HG02870 (cell line): Measurements from ENCODE around the gene CCL25.
"Not testable (repeated sequence)": the region's sequence is repeated elsewhere in the genome, so short reads cannot be mapped to it uniquely, and the experiment has no call there.

ENCODE experiments used
- ATAC-seq: cut with Tn5 transposase; IDR thresholded peaks from one replicate; pipeline ENCODE4 v1.9.1; 2021; ENCODE audit warnings: mild to moderate bottlenecking, moderate library complexity; ENCODE audit not compliant: unreplicated experiment

Gene CCL25

DNA sequence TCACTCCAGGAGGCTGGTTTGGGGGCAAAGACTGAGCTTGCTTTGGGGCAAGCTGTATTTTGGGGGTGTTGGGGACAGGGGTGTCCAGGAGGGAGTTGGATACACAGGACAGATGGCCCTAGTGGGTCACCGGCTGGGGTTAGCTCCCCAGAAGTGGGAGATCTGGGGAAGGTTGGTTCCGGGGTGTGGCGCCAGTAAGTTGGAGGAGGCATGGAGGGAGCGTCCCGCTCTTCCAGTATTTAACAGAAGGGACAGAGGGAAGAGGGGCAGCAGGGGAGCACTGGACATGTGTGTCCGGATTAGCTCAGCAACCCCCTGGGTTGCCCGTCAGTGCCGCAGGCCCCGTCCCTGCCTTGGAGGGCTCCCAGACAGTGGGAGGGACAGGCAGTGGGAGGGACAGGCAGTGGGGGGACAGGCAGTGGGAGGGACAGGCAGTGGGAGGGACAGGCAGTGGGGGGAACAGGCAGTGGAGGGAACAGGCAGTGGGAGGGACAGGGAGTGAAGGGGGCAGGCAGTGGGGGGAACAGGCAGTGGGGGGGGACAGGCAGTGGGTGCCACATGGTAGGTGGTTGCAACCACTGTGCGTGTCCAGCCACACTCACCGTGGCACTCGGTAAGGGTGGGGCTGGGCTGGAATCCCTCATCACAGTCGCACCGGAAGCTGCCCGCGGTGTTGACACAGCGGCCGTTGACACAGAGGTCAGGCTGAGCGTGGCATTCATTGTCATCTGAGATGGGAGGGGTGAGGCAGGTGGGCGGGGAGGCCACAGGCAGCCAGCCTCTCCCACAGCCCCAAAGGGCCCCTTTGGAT lies 33.2 kb downstream of the CCL25 start:
- no peak for ATAC-seq

- ATAC-seq = no peak
These were observed 34.3 kb downstream of the CCL25 start for GRCh38 chr19:8086849-8087248.

DNA sequence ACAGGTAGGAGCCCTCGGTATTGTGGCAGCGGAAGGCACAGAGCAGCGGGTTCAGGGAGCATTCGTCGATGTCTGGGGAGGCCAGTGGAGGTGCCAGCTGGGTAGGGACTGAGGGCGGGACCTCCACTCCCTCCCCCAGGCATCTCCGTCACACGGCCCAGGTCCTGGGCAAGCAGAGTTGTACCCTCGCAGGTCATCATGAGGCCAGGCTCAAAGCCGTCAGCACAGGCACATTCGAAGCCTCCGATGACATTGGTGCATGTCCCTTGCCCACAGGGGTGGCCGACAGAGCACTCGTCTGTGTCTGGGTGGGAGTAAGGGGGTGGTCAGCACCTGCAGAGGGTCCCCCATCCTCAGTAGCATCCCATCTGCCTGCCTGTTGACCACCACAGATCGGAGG lies 35.3 kb downstream of the CCL25 start:
- ATAC-seq = no peak

DNA sequence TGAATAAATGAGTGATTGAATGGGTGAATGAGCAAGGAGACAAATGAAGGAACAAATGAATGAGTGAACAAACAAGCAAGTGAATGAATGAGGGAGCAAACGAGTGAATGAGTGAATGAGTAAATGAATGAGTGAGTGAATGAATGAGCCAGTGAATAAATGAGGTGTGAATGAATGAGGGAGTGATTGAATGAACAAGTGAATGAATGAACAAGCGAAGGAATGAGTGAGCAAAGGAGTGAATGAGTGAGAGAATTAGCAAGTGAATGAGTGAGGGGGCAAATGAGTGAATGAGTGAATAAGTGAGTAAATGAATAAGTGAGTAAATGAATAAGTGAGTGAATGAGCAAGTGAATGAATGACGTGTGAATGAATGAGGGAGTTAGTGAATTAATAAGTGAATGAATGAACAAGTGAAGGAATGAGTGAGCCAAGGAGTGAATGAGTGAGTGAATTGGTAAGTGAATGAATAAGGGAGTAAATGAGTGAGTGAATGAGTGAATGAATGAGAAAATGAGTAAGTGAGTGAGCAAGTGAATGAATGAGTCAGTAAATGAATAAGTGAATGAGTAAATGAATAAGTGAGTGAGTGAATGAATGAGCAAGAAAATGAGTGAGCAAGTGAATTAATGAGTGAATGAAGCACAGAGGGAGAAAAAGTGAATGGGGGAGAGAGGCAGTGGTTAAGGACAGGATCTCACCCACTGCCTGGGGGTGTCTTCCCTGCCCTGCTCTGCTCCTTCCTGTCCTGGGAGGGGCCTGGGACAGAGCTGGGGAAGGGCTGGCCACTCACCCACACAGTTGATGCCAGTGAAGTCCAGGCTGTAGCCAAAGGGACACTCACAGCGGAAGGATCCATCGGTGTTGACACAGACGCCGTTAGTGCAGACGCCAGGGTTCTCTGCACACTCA lies 36.4 kb downstream of the CCL25 start:
- no peak for ATAC-seq

GRCh38 chr19:8089664-8090601 lies 37.4 kb downstream of the CCL25 start:
- no peak for ATAC-seq

DNA sequence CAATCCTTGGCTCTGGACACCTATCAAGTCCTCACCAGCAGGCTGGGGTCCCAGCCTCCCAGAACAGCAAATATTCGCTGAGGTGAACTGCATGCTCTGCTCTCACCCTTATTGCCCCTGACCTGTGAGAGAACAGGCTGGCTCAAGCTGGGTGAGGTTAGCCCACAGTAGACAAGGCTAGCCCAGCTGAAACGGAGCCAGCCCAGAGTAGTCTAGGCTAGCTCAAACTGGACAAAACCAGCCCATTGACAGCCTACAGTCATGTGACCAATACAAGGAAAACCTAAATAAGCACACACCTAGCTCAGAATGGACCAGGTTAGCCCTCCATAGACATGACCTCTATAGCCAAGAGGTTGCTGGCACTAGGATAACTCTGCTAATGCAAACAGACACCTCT lies 38.4 kb downstream of the CCL25 start:
- ATAC-seq = no peak

- ATAC-seq = no peak
These were observed 41.2 kb downstream of the CCL25 start for GRCh38 chr19:8093740-8094139.

DNA sequence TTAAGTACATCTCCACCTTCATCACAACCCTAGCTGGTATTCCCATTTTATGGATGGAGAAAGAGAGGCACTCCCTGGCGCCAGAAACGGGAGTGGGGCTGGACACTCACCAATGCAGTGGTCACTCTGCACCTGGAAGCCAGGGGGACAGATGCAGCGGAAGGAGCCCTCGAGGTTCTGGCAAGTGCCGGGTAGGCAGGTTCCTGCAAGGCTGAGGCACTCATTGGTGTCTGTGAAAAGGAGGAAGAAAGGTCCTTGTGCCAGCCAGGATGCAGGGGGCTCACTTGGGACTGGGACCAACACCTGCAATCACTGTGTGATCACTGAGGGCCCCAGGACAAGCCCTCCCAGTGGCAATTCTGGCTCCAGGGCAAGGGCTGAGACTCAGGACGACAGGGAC lies 41.8 kb downstream of the CCL25 start:
- ATAC-seq = no peak

DNA sequence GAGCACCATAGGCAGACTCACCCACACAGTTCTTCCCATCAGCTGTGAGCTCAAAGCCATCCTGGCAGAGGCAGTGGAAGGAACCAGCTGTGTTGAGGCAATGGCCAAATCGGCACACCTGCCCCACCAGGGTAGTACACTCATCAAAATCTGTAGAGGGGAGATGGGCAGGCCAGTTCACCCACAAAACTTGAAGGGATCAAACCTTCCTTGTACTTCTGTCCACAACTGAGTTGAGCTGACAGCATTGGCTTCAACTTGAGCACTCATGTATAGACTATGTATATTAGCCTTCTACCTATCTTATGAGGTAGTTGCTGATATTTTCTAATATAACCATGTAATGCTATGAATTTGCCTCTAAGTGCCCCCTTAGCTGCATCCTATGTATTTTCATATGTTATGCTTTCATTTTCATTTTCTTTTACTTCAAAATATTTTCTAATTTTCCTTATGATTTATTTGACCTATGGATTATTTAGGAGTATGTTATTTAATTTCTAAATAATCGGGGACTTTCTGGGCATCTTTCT lies 42.9 kb downstream of the CCL25 start:
- no peak for ATAC-seq

- no peak for ATAC-seq
These were observed 43.5 kb downstream of the CCL25 start for GRCh38 chr19:8096071-8096470.

DNA sequence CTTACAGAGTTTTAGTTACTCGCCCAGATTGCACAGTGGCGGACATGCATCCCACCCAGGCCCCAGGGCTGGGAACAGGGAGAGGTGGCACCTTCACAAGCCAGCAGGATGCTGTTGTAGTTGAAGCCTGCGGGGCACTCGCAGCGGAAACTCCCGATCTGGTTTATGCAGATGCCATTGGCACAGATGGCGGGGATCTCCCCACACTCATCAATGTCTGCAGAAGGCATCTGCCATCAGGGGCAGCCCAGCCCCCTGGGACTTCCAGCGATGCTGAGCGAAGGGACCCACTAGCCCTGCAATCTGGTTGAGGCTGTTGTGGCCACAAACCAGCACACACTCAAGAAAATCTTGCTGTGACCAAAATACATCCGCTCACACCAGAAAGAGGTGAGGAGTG lies 44.6 kb downstream of the CCL25 start:
- ATAC-seq = no peak

DNA sequence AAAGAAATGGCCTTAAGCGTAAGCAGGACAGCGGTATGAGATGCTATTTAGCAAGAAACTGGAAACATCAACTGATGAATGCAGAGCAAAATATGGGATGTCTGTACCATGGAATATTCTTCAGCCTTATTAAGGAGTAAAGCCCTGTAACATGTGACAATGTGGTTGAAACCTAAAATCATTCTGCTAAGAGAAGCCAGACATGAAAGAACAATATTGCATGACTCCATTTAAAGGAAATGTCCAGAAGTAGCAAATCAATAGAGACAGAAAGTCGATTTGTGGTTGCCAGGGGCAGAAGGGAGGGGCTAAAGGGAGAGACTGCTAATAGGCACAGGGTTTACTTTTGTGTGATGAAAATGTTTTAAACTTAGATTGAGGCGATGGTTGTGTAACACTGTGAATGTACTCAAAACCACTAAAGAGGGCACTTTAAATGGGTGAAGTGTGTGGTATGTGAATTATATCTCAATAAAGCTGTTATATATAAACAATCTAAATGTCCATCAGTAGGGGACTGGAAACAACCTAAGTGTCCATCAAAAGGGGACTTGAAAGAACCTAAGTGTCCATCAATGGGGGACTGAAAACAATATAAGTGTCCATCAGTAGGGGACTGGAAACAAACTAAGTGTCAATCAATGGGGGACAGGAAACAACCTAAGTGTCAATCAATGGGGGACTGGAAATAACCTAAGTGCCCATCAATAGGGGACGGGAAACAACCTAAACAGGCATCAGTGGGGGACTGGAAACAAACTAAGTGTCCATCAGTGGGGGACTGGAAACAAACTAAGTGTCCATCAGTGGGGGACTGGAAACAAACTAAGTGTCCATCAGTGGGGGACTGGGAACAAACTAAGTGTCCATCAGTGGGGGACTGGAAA lies 45.4 kb downstream of the CCL25 start:
- no peak for ATAC-seq

GRCh38 chr19:8101311-8101710 lies 48.8 kb downstream of the CCL25 start:
- no peak for ATAC-seq

- ATAC-seq = not testable (repeated sequence)
These were observed 49.4 kb downstream of the CCL25 start for GRCh38 chr19:8101910-8102309.

- no peak for ATAC-seq
These were observed 52.9 kb downstream of the CCL25 start for GRCh38 chr19:8105471-8105870.

DNA sequence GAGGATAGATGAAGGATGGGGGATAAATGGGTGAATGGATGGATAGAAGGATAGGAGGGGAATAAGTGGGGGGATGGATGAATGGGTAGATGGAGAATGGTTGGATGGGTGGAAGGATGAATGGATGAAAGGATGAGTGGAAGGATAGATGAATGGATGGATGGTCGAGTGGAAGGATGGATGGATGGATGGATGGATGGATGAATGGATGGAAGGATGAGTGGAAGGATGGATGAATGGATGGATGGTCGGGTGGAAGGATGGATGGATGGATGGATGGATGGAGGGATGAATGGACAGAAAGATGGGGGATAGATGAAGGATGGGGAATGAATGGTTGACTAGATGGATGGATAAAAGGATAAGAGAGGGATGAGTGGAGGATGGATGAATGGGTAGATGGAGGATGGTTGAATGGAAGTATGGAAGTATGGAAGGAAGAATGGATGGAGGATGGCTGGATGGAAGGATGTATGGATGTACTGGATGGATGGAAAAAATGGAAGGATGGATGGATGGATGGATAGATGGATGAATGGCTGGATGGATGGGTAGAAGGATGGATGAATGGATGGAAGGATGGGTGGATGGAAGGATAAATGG lies 54.8 kb downstream of the CCL25 start:
- no peak for ATAC-seq

DNA sequence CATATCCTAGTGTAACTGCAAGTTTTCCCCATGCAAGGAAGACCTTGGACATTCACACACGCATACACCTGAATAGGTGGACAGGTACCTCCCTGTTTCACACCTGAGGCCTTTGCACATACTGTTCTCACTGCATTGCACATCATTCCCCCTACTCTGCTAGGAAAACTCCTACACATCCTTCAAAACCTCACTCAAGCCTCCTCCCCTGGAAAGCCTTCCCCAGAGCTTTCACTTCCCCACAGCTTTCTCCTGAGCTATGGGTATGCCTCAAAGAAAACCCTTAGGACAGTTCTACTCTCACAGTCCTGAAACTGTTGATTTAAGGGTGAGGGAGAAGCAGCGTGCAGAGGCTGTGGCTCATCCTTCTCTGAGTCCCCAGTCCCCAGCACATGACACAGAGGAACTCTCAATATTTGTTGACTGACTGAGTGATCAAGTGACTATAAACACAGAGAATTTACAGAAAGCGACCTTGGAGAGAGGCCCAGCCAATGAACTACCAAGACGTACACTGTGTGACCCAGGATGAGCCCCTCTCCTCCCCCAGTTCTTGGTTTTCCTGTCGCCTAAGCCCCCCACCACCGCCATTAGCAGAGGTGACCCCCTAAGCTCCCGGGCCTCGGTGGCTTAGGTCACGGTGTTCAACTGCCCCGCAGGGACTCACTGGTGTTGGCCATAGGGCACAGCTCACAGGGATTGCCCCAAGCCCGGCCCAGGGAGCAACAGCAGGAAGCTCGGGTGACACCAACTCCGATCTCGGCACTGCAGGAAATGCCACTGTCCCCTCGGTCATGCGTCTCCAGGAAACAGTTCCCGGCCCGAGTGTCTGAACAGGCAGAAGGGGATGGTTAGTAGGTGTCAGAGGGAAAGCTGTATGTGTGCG lies 56.2 kb downstream of the CCL25 start:
- no peak for ATAC-seq

DNA sequence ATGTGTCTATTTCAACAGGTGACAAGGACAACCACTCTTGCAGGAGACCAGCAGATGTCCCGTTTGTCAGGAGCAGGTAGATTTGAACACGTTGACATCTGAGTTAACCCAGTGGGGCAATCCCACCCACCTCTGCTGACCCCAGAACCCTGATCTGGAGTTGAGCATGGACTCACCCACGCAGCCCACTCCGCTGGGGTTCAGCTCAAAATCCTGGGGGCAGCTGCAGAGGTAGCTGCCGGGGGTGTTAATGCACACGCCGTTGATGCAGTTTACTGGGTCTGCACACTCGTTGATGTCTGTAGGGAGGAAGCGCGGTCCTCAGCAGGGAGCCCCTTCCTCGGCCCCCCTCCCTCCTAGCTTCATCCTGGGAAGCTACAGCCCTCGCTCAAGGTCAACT lies 56.9 kb downstream of the CCL25 start:
- no peak for ATAC-seq
